MG63 (cell line): Measurements from ENCODE around the gene SH3D21. TPM values are rescaled to one million over a fixed set of nuclear protein-coding genes. Genes with fewer than 3 reads are reported as not detected.
A peak's percentile ranks its signal among the peaks of the same experiment; 100 is the strongest.

ENCODE experiments used
- DNase-seq: peaks from one replicate; pipeline ENCODE4 v3.0.0-alpha.2; 2020
- H3K27me3 ChIP-seq: fragments of 250-450 bp; sonication (Bioruptor Pico); 2 replicates; pipeline ENCODE4 v1.5.1; 2020; ENCODE audit warnings: mild to moderate bottlenecking, moderate library complexity
- H3K36me3 ChIP-seq: fragments of 250-450 bp; sonication (Bioruptor Pico); 2 replicates; pipeline ENCODE4 v1.5.1; 2020; ENCODE audit warnings: mild to moderate bottlenecking, moderate library complexity
- H3K4me3 ChIP-seq: fragments of 250-450 bp; sonication (Bioruptor Pico); 2 replicates; pipeline ENCODE4 v1.5.1; 2020; ENCODE audit warnings: mild to moderate bottlenecking, moderate library complexity
- H3K9me3 ChIP-seq: fragments of 250-450 bp; sonication (Bioruptor Pico); 2 replicates; pipeline ENCODE4 v1.5.1; 2020; ENCODE audit warnings: mild to moderate bottlenecking, moderate library complexity
- total RNA-seq: library from RNA; depleted of rRNA; stranded (reverse); fragments of >200 nt; shearing (Covaris generic); gene quantifications from 2 replicates; pipeline ENCODE4 v1.2.3, GENCODE V29; 2014; ENCODE audit warnings: low replicate concordance

The SH3D21 gene
- total RNA-seq, 1 experiment from 2014 or later: 0.03 TPM

GRCh38 chr1:36322041-36322785 is 16.0 kb downstream of the SH3D21 start:
- Histone ChIP-seq H3K4me3 (no peak overlapping the region), H3K36me3 (peaks cover 25% of the 10 kb centered on the region), H3K9me3 (no peaks in the 10 kb centered on the region), H3K27me3 (no peaks in the 10 kb centered on the region)
- DNase-seq: no peak

DNA sequence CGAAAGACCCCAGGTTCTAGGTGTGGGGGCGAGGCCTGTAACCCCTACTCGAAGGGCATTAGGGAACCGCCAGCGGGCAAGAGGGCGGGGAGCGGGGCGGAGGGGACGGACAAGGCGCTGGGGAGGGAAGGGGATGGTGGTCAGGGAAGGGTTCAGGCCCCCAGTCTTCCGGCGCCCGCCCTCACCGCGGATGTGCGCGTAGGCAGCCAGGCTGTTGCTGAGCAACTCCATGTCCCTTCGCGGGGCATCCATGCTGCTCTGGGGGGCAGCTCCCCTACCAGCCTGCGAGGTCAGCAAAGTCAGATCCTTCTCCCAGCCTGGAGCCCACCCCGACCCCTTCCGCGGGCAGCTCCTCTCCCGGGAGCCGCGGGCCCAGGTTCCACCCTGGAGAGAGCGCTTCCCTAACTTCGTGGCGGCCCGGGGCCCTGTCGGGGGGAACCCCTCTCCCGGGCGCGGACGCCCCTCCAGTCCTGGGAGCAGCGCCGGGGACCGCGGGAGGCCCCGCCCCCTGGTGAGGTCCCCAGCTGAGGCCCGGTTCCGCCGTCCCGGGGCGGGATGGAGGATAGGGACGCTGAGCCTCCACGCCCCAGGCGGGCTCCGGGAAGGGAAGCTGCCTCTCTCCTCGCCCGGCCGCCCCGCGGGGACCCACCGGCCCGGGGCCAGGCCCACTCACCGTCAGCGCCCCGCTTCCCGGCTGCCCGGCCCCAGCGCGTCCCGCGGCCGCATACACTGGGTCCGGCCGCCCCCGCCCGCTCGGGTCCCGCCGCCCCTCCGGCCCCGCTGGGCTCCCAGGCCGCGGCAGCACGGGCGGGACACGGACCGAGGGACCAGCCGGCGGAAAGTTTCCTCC is 16.8 kb downstream of the SH3D21 start:
- Histone ChIP-seq H3K9me3 (no peaks in the 10 kb centered on the region), H3K27me3 (no peaks in the 10 kb centered on the region), H3K4me3 (peak overlapping the region; percentile 31), H3K36me3 (peaks cover 17% of the 10 kb centered on the region)
- DNase-seq: no peak

DNA sequence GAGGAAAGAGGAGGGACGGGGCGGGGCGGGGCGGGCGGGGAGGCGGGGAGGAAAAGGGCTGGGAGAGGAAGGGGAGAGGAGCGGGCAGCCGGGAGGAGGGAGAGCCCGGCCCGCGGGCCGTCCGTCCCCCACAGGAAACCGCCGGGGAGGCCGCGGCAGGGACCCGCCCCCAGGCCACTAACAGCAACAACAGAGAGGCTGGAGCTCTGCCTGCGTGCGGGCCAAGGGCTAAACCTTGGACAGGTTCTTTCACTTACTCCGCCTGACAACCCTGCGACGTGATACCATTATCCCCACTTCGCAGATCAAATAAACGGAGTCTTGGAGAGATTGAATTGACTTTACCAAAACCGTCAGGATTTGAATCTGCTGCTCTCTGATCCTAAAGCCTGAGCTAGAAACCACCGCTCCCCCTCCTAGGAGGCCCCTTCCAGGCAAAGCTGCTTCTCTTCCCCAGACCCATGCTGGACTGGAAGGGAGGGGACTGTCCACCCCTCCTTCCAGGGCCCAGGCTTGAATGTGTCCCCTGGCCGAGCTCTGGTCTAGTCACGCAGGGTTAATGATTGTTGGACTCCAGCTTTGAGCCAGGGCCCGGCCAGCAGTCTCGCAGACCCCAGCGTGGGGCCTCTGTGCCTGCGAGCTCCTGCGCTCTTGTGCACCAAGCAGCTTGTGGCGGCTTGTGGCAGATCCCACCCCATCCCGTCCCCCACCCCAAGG is 17.6 kb downstream of the SH3D21 start, which contains the start of gene EVA1B:
EVA1B (minus strand) TSS at position 10 of the 717 bp plus-strand sequence. CDS start 608 bp downstream, outside the sequence.
- peak; percentile 39 for DNase-seq
- peaks cover 18% of the 10 kb centered on the region for H3K36me3 ChIP-seq
- no peaks in the 10 kb centered on the region for H3K9me3 ChIP-seq
- peak within 1 kb of the TSS; percentile 31 for H3K4me3 ChIP-seq
- H3K27me3 ChIP-seq: no peaks in the 10 kb centered on the region

DNA sequence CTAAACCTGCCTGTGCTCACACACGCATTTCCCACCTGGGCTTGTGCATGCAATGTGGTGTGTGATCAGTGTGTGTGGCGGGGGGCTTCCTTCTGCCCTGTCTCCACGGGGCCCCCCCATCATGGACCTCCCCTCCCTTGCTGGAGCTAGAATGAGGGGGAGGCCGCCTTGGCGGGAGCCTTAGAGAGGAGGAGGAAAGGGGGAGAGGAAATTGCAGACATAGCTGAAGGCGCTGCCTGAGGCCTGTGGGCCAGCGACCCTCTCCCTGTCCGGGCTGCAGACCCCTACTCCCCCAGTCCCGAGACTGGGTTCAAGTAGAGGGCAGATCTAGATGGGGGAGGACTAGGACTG is 18.2 kb downstream of the SH3D21 start:
- DNase-seq: no peak
- Histone ChIP-seq H3K27me3 (no peaks in the 10 kb centered on the region), H3K9me3 (no peaks in the 10 kb centered on the region), H3K36me3 (peaks cover 18% of the 10 kb centered on the region), H3K4me3 (no peak overlapping the region)

- Histone ChIP-seq H3K36me3 (peaks cover 8% of the 10 kb centered on the region), H3K4me3 (no peak overlapping the region), H3K27me3 (no peaks in the 10 kb centered on the region), H3K9me3 (no peaks in the 10 kb centered on the region)
- no peak for DNase-seq
These were observed 20.3 kb downstream of the SH3D21 start for GRCh38 chr1:36326499-36326898.

DNA sequence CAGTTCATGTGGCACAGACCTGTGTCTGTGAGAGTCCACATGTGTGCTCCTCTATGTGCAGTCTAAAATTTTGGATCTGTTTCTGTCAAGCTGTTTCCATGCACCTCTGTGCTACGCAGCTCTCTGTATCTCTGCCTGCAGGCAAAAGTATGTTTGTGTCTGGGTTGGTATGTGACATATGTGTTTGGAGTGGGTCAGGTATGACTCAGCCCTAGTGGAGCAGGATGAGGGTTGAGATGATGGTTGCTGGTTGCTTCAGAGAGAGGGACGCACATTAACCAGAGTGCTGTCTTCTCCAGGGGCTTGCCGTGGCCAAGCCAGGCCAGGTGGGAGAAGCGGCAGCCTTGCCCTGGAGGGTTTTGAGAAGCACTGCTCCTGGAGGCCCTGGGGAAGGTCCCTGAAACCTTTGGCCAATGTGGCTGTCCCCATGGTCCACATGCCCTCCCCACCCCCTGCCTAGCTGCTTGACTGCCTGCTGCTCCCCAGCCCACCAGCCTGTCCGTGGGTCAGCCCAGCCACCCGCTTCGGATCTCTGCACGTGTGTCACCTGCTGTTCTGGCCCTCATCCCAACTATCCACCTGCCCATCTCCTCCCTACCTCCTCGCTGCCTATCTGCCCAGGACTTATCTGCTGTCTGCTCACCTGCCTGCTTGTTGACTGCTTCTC is 21.4 kb downstream of the SH3D21 start:
- Histone ChIP-seq H3K27me3 (no peaks in the 10 kb centered on the region), H3K9me3 (no peaks in the 10 kb centered on the region), H3K36me3 (peaks cover 6% of the 10 kb centered on the region), H3K4me3 (no peak overlapping the region)
- no peak for DNase-seq

- Histone ChIP-seq H3K36me3 (peaks cover 6% of the 10 kb centered on the region), H3K27me3 (no peaks in the 10 kb centered on the region), H3K4me3 (no peak overlapping the region), H3K9me3 (no peaks in the 10 kb centered on the region)
- DNase-seq: no peak
These were observed 21.9 kb downstream of the SH3D21 start for GRCh38 chr1:36328088-36328480.

DNA sequence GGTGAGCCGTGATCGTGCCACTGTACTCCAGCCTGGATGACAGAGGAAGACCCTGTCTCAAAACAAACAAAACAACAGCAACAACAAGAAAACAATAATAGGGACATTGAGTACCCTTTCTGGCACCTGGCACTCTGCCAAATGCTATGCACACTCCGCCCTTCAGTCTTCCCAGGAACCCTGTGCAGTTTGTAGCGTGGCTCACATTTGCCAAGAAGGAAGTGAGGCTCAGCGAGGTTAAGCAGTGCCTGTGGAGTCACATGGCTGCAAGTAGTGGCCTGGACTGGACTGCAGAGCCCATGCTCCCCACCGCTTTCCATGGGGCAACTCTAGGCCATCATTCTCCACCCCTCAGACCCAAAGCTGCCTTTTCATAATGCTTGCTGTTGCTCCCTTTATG is 22.5 kb downstream of the SH3D21 start:
- Histone ChIP-seq H3K4me3 (no peak overlapping the region), H3K9me3 (no peaks in the 10 kb centered on the region), H3K36me3 (peaks cover 6% of the 10 kb centered on the region), H3K27me3 (no peaks in the 10 kb centered on the region)
- no peak for DNase-seq

DNA sequence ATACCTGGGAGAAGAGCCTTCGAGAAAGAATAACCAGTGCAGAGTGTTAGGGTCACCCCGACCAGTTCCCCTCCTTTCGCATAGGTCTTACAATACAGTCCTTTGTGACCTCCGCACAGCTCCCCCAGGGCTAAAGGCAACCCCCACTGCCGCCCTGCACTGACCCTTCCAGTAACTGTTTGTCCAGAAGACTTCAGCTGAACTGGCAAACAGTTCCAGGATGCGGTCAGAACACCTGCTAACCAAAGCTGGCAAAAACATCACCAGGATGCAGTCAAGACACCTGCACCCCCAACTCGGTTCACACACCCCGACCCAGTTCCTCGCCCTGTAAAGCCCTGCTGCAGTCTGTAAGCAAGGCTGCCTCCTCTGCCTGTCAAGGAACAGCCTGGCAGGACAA is 23.6 kb downstream of the SH3D21 start:
- no peaks in the 10 kb centered on the region for H3K27me3 ChIP-seq
- H3K36me3 ChIP-seq: peaks cover 6% of the 10 kb centered on the region
- DNase-seq: no peak
- no peaks in the 10 kb centered on the region for H3K9me3 ChIP-seq
- no peak overlapping the region for H3K4me3 ChIP-seq

- Histone ChIP-seq H3K36me3 (peaks cover 6% of the 10 kb centered on the region), H3K27me3 (no peaks in the 10 kb centered on the region), H3K4me3 (no peak overlapping the region), H3K9me3 (no peaks in the 10 kb centered on the region)
- no peak for DNase-seq
These were observed 24.8 kb downstream of the SH3D21 start for GRCh38 chr1:36330940-36331339.

DNA sequence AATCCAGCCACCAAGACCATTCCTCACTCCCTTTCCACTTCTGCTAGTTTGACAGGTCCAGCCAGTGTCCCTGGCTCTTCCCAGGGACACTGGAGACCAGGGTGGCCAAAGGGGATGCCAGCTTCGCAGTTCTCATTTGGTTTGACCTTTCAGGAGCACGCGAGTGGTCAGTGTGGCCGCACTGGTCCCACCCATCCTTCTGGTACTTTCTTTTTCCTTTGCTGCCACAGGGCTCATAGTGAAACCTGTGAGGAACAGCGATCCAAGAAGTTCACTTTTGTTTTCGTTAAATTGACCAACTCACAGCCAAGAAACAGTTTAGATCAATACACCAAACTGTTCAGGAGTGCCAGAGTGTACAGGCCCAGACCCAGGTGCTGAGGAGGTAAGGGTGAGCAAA is 31.7 kb downstream of the SH3D21 start:
- Histone ChIP-seq H3K9me3 (no peaks in the 10 kb centered on the region), H3K36me3 (peaks cover 20% of the 10 kb centered on the region), H3K4me3 (no peak overlapping the region), H3K27me3 (no peaks in the 10 kb centered on the region)
- DNase-seq: no peak

- DNase-seq: no peak
- H3K27me3 ChIP-seq: no peaks in the 10 kb centered on the region
- peaks cover 28% of the 10 kb centered on the region for H3K36me3 ChIP-seq
- no peak overlapping the region for H3K4me3 ChIP-seq
- no peaks in the 10 kb centered on the region for H3K9me3 ChIP-seq
These were observed 33.0 kb downstream of the SH3D21 start for GRCh38 chr1:36339215-36339614.

DNA sequence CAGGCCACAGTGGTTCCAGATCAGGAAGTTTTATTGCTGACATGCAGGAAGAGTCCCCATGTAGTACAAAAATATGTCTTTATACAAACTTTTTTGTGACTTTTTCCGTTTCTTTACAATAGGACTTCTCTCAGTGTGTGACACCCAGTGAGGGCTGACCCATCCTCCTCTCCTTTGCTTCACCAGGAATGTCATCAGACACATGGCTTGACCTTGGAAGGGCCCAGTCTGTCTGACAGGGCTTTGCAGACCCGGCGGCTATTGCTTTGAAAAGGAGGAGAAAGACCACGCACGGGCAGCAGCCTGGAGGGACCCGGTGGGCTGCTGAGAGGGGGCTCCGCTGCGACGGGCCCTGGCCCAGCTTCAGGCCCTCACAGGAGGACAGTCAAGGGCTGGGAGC is 33.4 kb downstream of the SH3D21 start:
- Histone ChIP-seq H3K36me3 (peaks cover 28% of the 10 kb centered on the region), H3K27me3 (no peaks in the 10 kb centered on the region), H3K4me3 (no peak overlapping the region), H3K9me3 (no peaks in the 10 kb centered on the region)
- DNase-seq: no peak

DNA sequence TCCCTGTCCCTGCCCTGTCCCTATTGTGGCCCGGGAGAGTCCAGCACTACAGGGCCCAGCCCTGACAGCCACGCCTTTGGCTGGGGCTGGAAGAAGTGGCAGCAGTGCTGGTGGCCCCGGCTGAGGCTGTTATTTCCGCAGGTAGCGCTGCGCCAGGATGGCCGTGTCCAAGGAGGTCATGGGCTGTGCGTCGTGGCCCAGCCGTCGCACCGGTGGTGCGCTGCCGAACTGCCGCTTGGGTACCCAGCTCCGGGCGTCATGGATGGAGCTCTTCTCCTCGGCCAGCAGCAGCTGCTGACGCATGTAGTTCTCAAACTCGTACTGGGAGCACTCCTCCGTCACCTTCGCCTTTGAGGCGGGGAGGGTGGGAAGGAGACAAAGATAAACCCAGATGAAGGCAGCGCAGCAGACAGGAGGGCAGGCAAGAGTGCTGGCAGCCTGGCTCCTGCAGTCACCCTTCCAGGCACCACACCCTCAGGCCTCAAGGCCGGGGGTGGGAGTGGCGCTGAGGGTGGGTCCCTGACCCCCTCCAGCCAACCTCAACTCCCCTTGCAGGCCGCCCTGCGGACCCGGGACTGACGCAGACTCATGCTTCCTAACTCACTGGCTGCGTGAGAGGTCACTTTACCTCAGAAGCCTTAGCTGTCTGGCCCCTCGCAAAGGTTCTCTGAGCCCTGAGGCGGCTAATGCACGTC is 35.6 kb downstream of the SH3D21 start:
- no peak overlapping the region for H3K4me3 ChIP-seq
- H3K27me3 ChIP-seq: no peaks in the 10 kb centered on the region
- DNase-seq: no peak
- H3K9me3 ChIP-seq: no peaks in the 10 kb centered on the region
- peaks cover 40% of the 10 kb centered on the region for H3K36me3 ChIP-seq

DNA sequence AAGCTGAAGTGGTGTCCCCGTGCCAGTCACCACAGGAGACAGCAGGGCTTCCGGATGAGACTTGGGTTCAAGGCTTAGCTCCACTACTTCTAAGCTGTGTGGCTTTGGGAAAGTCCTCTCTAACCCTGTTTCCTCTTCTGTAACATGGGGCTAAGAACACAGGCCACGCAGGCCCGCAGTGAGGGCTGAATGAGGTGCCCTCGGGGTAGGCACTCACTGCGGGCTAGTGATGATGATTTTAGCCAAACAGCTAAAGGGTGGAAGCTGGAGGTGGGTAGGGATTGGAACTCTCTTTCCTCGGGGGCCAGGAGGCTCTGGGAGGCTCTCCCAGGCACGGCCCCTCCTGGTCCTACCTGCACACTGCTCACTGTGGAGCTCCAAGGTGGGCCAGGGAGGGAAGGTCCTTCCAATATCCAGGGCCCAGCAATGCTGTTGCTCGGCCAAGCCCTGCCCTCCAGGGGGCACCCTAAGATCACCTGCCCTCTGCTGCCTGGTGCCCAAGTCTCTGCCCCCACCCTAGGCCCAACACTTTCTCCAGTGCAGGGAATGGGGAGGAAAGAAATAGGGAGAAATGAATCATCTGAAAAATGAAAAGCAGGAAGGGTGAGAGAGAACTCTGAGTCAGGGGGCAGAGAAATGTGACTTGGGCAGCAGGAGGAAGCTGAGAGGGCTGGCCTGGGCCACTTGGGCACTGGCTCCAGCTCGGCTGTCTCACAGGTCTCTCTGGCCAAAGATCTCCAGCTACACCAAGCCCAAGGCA is 36.4 kb downstream of the SH3D21 start:
- Histone ChIP-seq H3K36me3 (peaks cover 46% of the 10 kb centered on the region), H3K27me3 (no peaks in the 10 kb centered on the region), H3K4me3 (no peak overlapping the region), H3K9me3 (no peaks in the 10 kb centered on the region)
- DNase-seq: peak; percentile 81
